DMS153 treated with DMSO at 0.1 percent for 48 hours (cell line): ENCODE data around the gene RSPH4A.
"Not testable (repeated sequence)": the region's sequence is repeated elsewhere in the genome, so short reads cannot be mapped to it uniquely, and the experiment has no call there.

ENCODE experiments used
- DNase-seq: peaks from one replicate; lab custom pipeline; 2025; ENCODE audit not compliant: unreplicated experiment; lab: John Stamatoyannopoulos, UW

The RSPH4A gene

GRCh38 chr6:116615937-116616736, at the start of gene RSPH4A:
Gene RSPH4A (plus strand): TSS chr6:116616479. CDS start chr6:116616624, 145 bp downstream.
- DNase-seq: peak; percentile 92

- DNase-seq: no peak
Observed at GRCh38 chr6:116568111-116568510, 48.2 kb upstream of the RSPH4A start.

GRCh38 chr6:116568821-116569755, 47.2 kb upstream of the RSPH4A start:
- DNase-seq: no peak

- peak; percentile 93 for DNase-seq
Observed at GRCh38 chr6:116570856-116571682, 45.2 kb upstream of the RSPH4A start, which contains the start of gene RWDD1. Gene RWDD1 (plus strand): TSS chr6:116571504. CDS start chr6:116571583, 79 bp downstream.

GRCh38 chr6:116571683-116572000, 44.6 kb upstream of the RSPH4A start:
- DNase-seq: no peak

- no peak for DNase-seq
Observed at GRCh38 chr6:116572162-116572561, 44.1 kb upstream of the RSPH4A start.

- no peak for DNase-seq
Observed at GRCh38 chr6:116575227-116575626, 41.1 kb upstream of the RSPH4A start.

- DNase-seq: no peak
Observed at GRCh38 chr6:116577486-116577885, 38.8 kb upstream of the RSPH4A start.

GRCh38 chr6:116578335-116578734, 37.9 kb upstream of the RSPH4A start:
- no peak for DNase-seq

GRCh38 chr6:116579143-116579542, 37.1 kb upstream of the RSPH4A start:
- no peak for DNase-seq

- DNase-seq: no peak
Observed at GRCh38 chr6:116580198-116580597, 36.1 kb upstream of the RSPH4A start.

- no peak for DNase-seq
Observed at GRCh38 chr6:116586276-116586675, 30.0 kb upstream of the RSPH4A start.

- no peak for DNase-seq
Observed at GRCh38 chr6:116586738-116587137, 29.5 kb upstream of the RSPH4A start.

- DNase-seq: no peak
Observed at GRCh38 chr6:116595247-116595646, 21.0 kb upstream of the RSPH4A start.

- no peak for DNase-seq
Observed at GRCh38 chr6:116596815-116597214, 19.5 kb upstream of the RSPH4A start.

GRCh38 chr6:116603916-116604315, 12.4 kb upstream of the RSPH4A start:
- DNase-seq: not testable (repeated sequence)

GRCh38 chr6:116604868-116605267, 11.4 kb upstream of the RSPH4A start:
- not testable (repeated sequence) for DNase-seq

- DNase-seq: no peak
Observed at GRCh38 chr6:116605935-116606334, 10.3 kb upstream of the RSPH4A start.

GRCh38 chr6:116611056-116611455, 5.2 kb upstream of the RSPH4A start:
- no peak for DNase-seq

GRCh38 chr6:116616737-116617053, 416 bp downstream of the RSPH4A start:
- DNase-seq: no peak
